ENCODE measurements around the gene AVPR2.

- no peak for TF ChIP-seq CTCF (conservative IDR thresholded peaks at IDR 0.05; ENCODE audit: low read depth, low read length)
- no peak for TF ChIP-seq EZH2phosphoT487 (IDR thresholded peaks at IDR 0.05; ENCODE audit: borderline replicate concordance, low read length)
- TF ChIP-seq EZH2 (IDR thresholded peaks at IDR 0.05; ENCODE audit: low read length, unreplicated experiment): no peak
Measured at GRCh38 chrX:153950127-153950526, 45.7 kb downstream of the AVPR2 start.
